ENCODE data around the gene KRT10. TPM values are rescaled to one million over a fixed set of nuclear protein-coding genes. Genes with fewer than 3 reads are reported as not detected.
A peak's percentile ranks its signal among the peaks of the same experiment; 100 is the strongest.

KRT10 gene
- total RNA-seq, 1 experiment from 2014 or later = 188 TPM

DNA sequence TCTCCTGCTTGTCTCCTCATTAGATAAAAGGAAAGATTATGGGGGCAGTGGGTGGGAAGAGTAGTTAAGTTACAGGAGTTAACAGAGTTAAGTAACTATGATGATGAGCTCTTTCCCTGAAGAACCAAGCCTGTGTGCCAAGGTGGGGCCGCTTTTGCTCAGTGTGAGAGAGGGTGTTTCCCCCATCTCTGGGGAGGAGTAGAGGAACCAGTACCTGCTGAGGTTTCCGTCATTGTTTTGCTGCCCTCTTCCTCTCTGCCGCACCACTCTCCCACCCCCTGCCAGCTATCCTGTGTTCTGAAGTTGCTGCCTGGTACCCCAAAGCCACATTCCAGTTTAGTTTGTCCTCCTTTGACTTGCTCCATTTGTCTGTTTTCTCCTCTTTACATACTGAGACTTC lies 20.8 kb upstream of the KRT10 start:
- CTCF ChIA-PET = interaction anchor here (0.5 to 7.3 kb wide), 14 partner anchors 9 to 1073 kb away, joined by 3 to 57 read pairs (median 3); no protein-coding TSS in a partner anchor
- TF ChIP-seq CTCF (IDR thresholded peaks at IDR 0.05; ENCODE audit: unreplicated experiment) = no peak
- Mint-ChIP-seq H3K27me3 (ENCODE audit: unreplicated experiment) (no peaks in the 10 kb centered on the region), H3K4me3 (ENCODE audit: low read depth, unreplicated experiment) (no peak overlapping the region), H3K36me3 (ENCODE audit: insufficient read depth, unreplicated experiment) (no peaks in the 10 kb centered on the region), H3K9me3 (ENCODE audit: low read depth, unreplicated experiment) (no peaks in the 10 kb centered on the region), H3K4me1 (ENCODE audit: low read depth, unreplicated experiment) (peaks cover 19% of the 10 kb centered on the region), H3K27ac (ENCODE audit: unreplicated experiment) (no peak overlapping the region)
- intact Hi-C loops (cut with micrococcal nuclease; ENCODE audit: unreplicated experiment) = loop anchor here (10.0 kb wide), 1 partner anchor 1068 kb away; no protein-coding TSS in a partner anchor
- no peak for DNase-seq
- no TSS peak for BruUV-seq (replicated peaks)

DNA sequence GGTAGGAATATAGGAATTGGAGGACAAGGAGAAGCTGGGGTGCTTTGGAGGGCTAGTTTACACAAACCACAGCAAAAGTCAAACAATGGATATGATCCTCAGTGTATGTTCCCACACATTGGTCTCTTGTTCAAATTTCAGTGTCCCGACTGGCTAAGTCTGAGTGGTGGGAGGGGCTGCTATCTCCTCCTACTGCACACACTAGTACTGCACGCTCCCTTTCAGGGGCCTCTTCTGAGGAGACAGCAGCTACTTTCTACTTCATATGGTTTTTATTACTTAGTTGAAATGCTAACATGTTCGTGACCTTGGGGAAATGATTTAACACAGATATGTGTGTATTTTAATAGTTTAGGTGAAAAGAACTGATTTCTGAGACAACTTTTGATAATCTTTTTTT lies 18.8 kb upstream of the KRT10 start:
- intact Hi-C loops (cut with micrococcal nuclease; ENCODE audit: unreplicated experiment) = loop anchor here (10.0 kb wide), 1 partner anchor 1066 kb away; no protein-coding TSS in a partner anchor
- no peak for DNase-seq
- no peak for TF ChIP-seq CTCF (IDR thresholded peaks at IDR 0.05; ENCODE audit: unreplicated experiment)
- no TSS peak for BruUV-seq (replicated peaks)
- H3K4me3 Mint-ChIP-seq (ENCODE audit: low read depth, unreplicated experiment) = no peak overlapping the region
- H3K4me1 Mint-ChIP-seq (ENCODE audit: low read depth, unreplicated experiment) = peaks cover 16% of the 10 kb centered on the region
- no peak overlapping the region for H3K27ac Mint-ChIP-seq (ENCODE audit: unreplicated experiment)
- peaks cover 1% of the 10 kb centered on the region for H3K36me3 Mint-ChIP-seq (ENCODE audit: insufficient read depth, unreplicated experiment)
- no peaks in the 10 kb centered on the region for H3K27me3 Mint-ChIP-seq (ENCODE audit: unreplicated experiment)
- CTCF ChIA-PET = interaction anchor here (0.6 to 2.9 kb wide), 3 partner anchors 22 to 1186 kb away, joined by 3 to 16 read pairs (median 4); no protein-coding TSS in a partner anchor
- H3K9me3 Mint-ChIP-seq (ENCODE audit: low read depth, unreplicated experiment) = no peaks in the 10 kb centered on the region

DNA sequence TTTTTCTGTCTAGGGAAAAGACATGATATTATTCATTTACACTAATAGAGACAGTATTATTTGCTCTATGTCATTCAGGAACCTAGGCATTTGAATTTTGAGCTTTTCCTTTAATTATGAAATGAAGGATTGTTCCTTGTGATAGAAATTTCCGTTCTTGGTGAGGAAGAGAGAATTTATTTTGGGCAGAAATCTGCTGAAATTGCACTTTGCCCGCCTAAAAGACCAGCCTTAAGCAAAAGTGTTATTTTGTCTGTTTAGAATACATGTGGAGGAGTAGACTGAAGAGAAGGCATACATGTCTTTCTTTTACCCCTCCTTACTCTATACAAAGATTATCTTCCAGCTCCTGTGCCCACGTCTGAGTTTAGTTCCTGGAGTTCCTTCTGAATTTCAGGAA lies 16.8 kb upstream of the KRT10 start:
- no peaks in the 10 kb centered on the region for H3K27me3 Mint-ChIP-seq (ENCODE audit: unreplicated experiment)
- no peak for DNase-seq

GRCh38 chr17:40836020-40836419 lies 13.6 kb upstream of the KRT10 start:
- Mint-ChIP-seq H3K27me3 (ENCODE audit: unreplicated experiment) (no peaks in the 10 kb centered on the region), H3K27ac (ENCODE audit: unreplicated experiment) (no peak overlapping the region), H3K4me3 (ENCODE audit: low read depth, unreplicated experiment) (no peak overlapping the region), H3K4me1 (ENCODE audit: low read depth, unreplicated experiment) (no peaks in the 10 kb centered on the region), H3K36me3 (ENCODE audit: insufficient read depth, unreplicated experiment) (peaks cover 5% of the 10 kb centered on the region), H3K9me3 (ENCODE audit: low read depth, unreplicated experiment) (no peaks in the 10 kb centered on the region)
- intact Hi-C loops (cut with micrococcal nuclease; ENCODE audit: unreplicated experiment) = no loop called here
- BruUV-seq (replicated peaks) = no TSS peak
- no peak for DNase-seq
- CTCF ChIA-PET = interaction anchor here (0.6 to 1.1 kb wide), 4 partner anchors 16 to 324 kb away, joined by 3 to 4 read pairs (median 3); no protein-coding TSS in a partner anchor
- no peak for TF ChIP-seq CTCF (IDR thresholded peaks at IDR 0.05; ENCODE audit: unreplicated experiment)

More for the DNA sequence above, 16.8 kb upstream of the KRT10 start:
- CTCF ChIA-PET = interaction anchor here (0.6 to 1.5 kb wide), 7 partner anchors 10 to 1186 kb away, joined by 3 to 4 read pairs (median 3); partner anchors contain the start of gene KRT10
- no peak for TF ChIP-seq CTCF (IDR thresholded peaks at IDR 0.05; ENCODE audit: unreplicated experiment)
- intact Hi-C loops (cut with micrococcal nuclease; ENCODE audit: unreplicated experiment) = no loop called here
- Mint-ChIP-seq H3K27ac (ENCODE audit: unreplicated experiment) (no peak overlapping the region), H3K4me3 (ENCODE audit: low read depth, unreplicated experiment) (no peak overlapping the region), H3K9me3 (ENCODE audit: low read depth, unreplicated experiment) (no peaks in the 10 kb centered on the region), H3K36me3 (ENCODE audit: insufficient read depth, unreplicated experiment) (peaks cover 5% of the 10 kb centered on the region), H3K4me1 (ENCODE audit: low read depth, unreplicated experiment) (no peaks in the 10 kb centered on the region)
- TSS peak; percentile 10 for BruUV-seq (replicated peaks)
